GM12892 (cell line): ENCODE results near the gene STAC2.

ENCODE experiments used
- POLR2A ChIP-seq: IDR thresholded peaks from 2 replicates; pipeline ENCODE4 v1.6.1; 2011; ENCODE audit warnings: low read depth, low read length, control low read depth
- POLR2AphosphoS5 ChIP-seq: IDR thresholded peaks from 2 replicates; pipeline ENCODE4 v1.6.1; 2011; ENCODE audit warnings: low read depth, low read length, control low read depth
- TAF1 ChIP-seq: IDR thresholded peaks from 2 replicates; pipeline ENCODE4 v1.6.1; 2011; ENCODE audit warnings: low read depth, mild to moderate bottlenecking, control low read depth, low read length, borderline replicate concordance

DNA sequence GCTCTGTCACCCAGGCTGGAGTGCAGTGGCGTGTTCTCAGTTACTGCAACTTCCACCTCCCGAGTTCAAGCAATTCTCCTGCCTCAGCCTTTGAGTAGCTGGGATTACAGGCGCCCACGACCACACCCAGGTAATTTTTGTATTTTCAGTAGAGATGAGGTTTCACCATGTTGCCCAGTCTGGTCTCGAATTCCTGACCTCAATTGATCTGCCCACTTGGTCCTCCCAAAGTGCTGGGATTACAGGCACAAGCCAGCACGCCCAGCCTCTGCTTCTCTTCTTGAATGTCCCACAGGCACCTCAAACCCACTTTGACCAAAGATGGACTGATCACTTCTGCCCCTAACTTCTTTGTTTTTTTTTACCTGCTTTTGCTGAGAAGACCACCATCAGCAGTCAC is 55.2 kb downstream of the STAC2 start:
- TF ChIP-seq POLR2AphosphoS5 = no peak
- TF ChIP-seq TAF1 = no peak
- no peak for TF ChIP-seq POLR2A
